ENCODE results near the gene DCTD. TPM values are rescaled to one million over a fixed set of nuclear protein-coding genes. Genes with fewer than 3 reads are reported as not detected.

The DCTD gene
- total and polyA plus RNA-seq, 2 of the 13 experiments (the other 11 are each of a cell fraction or from before 2014, with no cell fraction given): 85.1 to 95.3 TPM

DNA sequence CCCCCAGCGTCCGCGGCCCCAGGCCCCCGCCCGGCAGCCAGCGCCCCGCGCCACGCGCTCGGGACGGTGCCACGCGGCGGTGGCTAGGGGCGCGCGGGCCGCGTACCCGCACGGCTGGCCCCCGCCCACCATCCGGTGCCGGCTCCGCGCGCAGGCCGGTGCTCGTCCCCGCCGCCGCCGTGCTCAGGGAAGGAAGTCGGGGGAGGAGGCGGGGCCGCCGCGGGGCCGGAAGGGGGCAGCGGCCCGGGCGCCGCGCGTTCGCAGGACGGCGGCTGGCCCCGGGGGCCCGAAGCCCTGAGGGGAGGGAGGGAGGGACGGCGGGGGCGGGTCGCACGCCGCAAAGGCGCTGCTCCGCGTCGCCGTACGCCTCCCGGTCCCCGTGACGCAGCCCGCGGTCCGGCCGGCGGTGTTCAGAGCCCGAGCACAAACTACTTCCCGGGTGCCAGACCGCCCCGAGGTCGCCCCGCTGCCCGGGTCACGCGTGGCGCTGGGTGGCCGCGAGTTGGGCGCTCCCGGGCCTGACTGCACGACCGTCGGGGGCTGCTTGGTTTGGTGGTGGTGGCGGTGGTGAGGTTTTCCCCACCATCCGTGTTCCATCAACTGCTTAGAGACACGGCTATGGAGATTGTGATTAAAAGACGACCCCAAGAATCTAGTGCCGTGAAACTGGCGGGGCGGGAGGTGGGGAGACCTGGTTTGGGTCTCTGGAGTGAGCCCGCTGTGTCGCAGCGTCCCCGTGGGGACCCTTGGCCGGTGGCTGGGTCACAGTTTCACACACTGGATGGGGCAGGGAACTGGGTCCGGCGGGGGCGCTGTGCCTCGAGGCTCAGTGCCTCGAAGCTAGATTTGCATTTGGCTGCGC is at the start of gene DCTD (continued):
- TF ChIP-seq ZNF510 (CRISPR knock-in tag; IDR thresholded peaks at IDR 0.05; ENCODE audit: low read depth): no peak
- TF ChIP-seq GATAD1 (CRISPR knock-in tag; IDR thresholded peaks at IDR 0.05): peak; percentile 40; the same call in 1 of the 2 replicates

DNA sequence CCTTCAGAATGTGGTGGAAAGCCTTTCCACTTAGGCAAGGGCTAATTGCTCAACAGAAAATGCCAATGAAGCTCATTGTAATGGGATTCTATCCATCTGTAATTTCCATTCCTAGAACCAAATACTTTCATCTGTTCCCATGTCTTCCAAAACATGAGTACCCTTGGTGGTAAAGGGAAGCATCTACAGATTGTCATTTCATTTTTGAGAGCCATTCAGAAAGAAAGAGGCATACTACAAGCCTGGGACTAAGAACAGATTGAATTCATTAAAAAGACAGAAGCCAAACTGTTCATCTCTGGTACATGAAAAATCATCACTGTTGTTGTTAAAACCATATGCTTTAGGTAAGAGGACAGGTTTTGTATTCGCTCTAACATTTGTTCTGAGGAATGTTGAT is 43.6 kb upstream of the DCTD start:
- no peak overlapping the region for H3K4me2 ChIP-seq (ENCODE audit: low read depth, low read length)
- no peak for DNase-seq (ENCODE audit: low spot score)
- H3K27me3 ChIP-seq (ENCODE audit: control insufficient read depth in 1 of 2, insufficient read depth in 2 of 2, low read length in 2 of 2): peaks cover 0 to 3% of the 10 kb centered on the region in 2 experiments; a peak in 2 of 5 replicates
- no peak for ATAC-seq
- BruUV-seq (replicated peaks): no TSS peak
- no peaks in the 10 kb centered on the region for H3K79me2 ChIP-seq (ENCODE audit: insufficient read depth, low read length)
- FAIRE-seq: no peak
- H3K9ac ChIP-seq (ENCODE audit: insufficient read depth, low read depth, low read length): no peak overlapping the region
- H2AFZ ChIP-seq (ENCODE audit: low read length): no peak overlapping the region
- no peaks in the 10 kb centered on the region for H3K36me3 ChIP-seq (replicated peaks in 1 of 2; ENCODE audit: control insufficient read depth in 1 of 2, insufficient read depth in 2 of 2, low read length in 2 of 2)
- no peak overlapping the region for H3K4me3 ChIP-seq (replicated peaks in 1 of 3; ENCODE audit: insufficient read depth in 1 of 3, low read depth in 2 of 3, low read length in 3 of 3)
- intact Hi-C loops (cut with micrococcal nuclease; ENCODE audit: unreplicated experiment) (no loop called here), in situ Hi-C loops (cut with HindIII; ENCODE audit: extremely low pct_ligation_motif_present, low pct_unique_long_range_greater_than_20kb) (no loop called here)
- H4K20me1 ChIP-seq (ENCODE audit: insufficient read depth, low read length): no peaks in the 10 kb centered on the region
- H3K4me1 ChIP-seq (ENCODE audit: insufficient read depth, low read length): no peaks in the 10 kb centered on the region
- 5% methylated on average over 1 of the region's 1 CpG for WGBS (ENCODE audit: low lambda C conversion rate)
- CTCF ChIA-PET (ENCODE audit: low intra/inter-chr PET ratio, low total read pairs): no interaction called here
- no peak overlapping the region for H3K27ac ChIP-seq (ENCODE audit: extremely low read length, insufficient read depth, low read length)
- no peaks in the 10 kb centered on the region for H3K9me3 ChIP-seq (ENCODE audit: low read length)
- TF ChIP-seq GATAD2A (CRISPR knock-in tag; IDR thresholded peaks at IDR 0.05): no peak
- TF ChIP-seq ZNF775 (CRISPR knock-in tag; IDR thresholded peaks at IDR 0.05; ENCODE audit: borderline replicate concordance): no peak
- no peak for TF ChIP-seq GATAD1 (CRISPR knock-in tag; IDR thresholded peaks at IDR 0.05)
- TF ChIP-seq TCF7 (IDR thresholded peaks at IDR 0.05; ENCODE audit: low read depth): no peak
- TF ChIP-seq RFXANK (CRISPR knock-in tag; IDR thresholded peaks at IDR 0.05): no peak
- TF ChIP-seq, protein P1, sequence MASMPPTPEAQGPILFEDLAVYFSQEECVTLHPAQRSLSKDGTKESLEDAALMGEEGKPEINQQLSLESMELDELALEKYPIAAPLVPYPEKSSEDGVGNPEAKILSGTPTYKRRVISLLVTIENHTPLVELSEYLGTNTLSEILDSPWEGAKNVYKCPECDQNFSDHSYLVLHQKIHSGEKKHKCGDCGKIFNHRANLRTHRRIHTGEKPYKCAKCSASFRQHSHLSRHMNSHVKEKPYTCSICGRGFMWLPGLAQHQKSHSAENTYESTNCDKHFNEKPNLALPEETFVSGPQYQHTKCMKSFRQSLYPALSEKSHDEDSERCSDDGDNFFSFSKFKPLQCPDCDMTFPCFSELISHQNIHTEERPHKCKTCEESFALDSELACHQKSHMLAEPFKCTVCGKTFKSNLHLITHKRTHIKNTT (CRISPR knock-in tag; IDR thresholded peaks at IDR 0.05): no peak
- no peak for TF ChIP-seq AGO2 (optimal IDR thresholded peaks at IDR 0.05; ENCODE audit: low read depth, low read length)
- TF ChIP-seq ZNF234 (CRISPR knock-in tag; conservative IDR thresholded peaks at IDR 0.05): no peak
- TF ChIP-seq, protein P2, sequence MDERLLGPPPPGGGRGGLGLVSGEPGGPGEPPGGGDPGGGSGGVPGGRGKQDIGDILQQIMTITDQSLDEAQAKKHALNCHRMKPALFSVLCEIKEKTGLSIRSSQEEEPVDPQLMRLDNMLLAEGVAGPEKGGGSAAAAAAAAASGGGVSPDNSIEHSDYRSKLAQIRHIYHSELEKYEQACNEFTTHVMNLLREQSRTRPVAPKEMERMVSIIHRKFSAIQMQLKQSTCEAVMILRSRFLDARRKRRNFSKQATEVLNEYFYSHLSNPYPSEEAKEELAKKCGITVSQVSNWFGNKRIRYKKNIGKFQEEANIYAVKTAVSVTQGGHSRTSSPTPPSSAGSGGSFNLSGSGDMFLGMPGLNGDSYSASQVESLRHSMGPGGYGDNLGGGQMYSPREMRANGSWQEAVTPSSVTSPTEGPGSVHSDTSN (CRISPR knock-in tag; IDR thresholded peaks at IDR 0.05): no peak
- POLR2A ChIA-PET: no interaction called here

Measured in HepG2 (cell line).